Ishikawa (cell line): Measurements from ENCODE around the gene NR3C1.

Source experiments
- CEBPB ChIP-seq: IDR thresholded peaks from 2 replicates; pipeline ENCODE4 v1.6.1; 2012
- CREB1 ChIP-seq: IDR thresholded peaks from 2 replicates; pipeline ENCODE4 v1.6.1; 2012; ENCODE audit warnings: low read depth
- EGR1 ChIP-seq: IDR thresholded peaks from 2 replicates; pipeline ENCODE4 v1.6.1; 2012
- EP300 ChIP-seq: IDR thresholded peaks from 2 replicates; pipeline ENCODE4 v1.6.1; 2012; ENCODE audit warnings: borderline replicate concordance
- FOXM1 ChIP-seq: IDR thresholded peaks from 2 replicates; pipeline ENCODE4 v1.6.1; 2012; ENCODE audit warnings: low read depth, borderline replicate concordance
- MAX ChIP-seq: IDR thresholded peaks from 2 replicates; pipeline ENCODE4 v1.6.1; 2012
- NFIC ChIP-seq: IDR thresholded peaks from 2 replicates; pipeline ENCODE4 v1.6.1; 2012
- RAD21 ChIP-seq: IDR thresholded peaks from 2 replicates; pipeline ENCODE4 v1.6.1; 2012; ENCODE audit warnings: low read depth
- TAF1 ChIP-seq: IDR thresholded peaks from 2 replicates; pipeline ENCODE4 v1.6.1; 2012; ENCODE audit warnings: low read depth, mild to moderate bottlenecking
- TCF12 ChIP-seq: IDR thresholded peaks from 2 replicates; pipeline ENCODE4 v1.6.1; 2012; ENCODE audit warnings: low read depth
- TEAD4 ChIP-seq: IDR thresholded peaks from 2 replicates; pipeline ENCODE4 v1.6.1; 2012
- USF1 ChIP-seq: IDR thresholded peaks from 2 replicates; pipeline ENCODE4 v1.6.1; 2012
- YY1 ChIP-seq: IDR thresholded peaks from 2 replicates; pipeline ENCODE4 v1.6.1; 2012; ENCODE audit warnings: low read depth
- ZBTB7A ChIP-seq: IDR thresholded peaks from 2 replicates; pipeline ENCODE4 v1.6.1; 2012; ENCODE audit warnings: low read depth
- TF ChIP-seq, protein P1 (sequence below): IDR thresholded peaks from 2 replicates; pipeline ENCODE4 v1.6.1; 2012; ENCODE audit warnings: low read depth, mild to moderate bottlenecking

NR3C1 gene

GRCh38 chr5:143390941-143391340 is 12.5 kb downstream of the NR3C1 start:
- no peak for TF ChIP-seq CEBPB
- no peak for TF ChIP-seq USF1
- TF ChIP-seq TAF1: no peak
- TF ChIP-seq TEAD4: no peak
- TF ChIP-seq YY1: no peak
- no peak for TF ChIP-seq ZBTB7A
- TF ChIP-seq FOXM1: no peak
- no peak for TF ChIP-seq CREB1
- TF ChIP-seq, protein P1, sequence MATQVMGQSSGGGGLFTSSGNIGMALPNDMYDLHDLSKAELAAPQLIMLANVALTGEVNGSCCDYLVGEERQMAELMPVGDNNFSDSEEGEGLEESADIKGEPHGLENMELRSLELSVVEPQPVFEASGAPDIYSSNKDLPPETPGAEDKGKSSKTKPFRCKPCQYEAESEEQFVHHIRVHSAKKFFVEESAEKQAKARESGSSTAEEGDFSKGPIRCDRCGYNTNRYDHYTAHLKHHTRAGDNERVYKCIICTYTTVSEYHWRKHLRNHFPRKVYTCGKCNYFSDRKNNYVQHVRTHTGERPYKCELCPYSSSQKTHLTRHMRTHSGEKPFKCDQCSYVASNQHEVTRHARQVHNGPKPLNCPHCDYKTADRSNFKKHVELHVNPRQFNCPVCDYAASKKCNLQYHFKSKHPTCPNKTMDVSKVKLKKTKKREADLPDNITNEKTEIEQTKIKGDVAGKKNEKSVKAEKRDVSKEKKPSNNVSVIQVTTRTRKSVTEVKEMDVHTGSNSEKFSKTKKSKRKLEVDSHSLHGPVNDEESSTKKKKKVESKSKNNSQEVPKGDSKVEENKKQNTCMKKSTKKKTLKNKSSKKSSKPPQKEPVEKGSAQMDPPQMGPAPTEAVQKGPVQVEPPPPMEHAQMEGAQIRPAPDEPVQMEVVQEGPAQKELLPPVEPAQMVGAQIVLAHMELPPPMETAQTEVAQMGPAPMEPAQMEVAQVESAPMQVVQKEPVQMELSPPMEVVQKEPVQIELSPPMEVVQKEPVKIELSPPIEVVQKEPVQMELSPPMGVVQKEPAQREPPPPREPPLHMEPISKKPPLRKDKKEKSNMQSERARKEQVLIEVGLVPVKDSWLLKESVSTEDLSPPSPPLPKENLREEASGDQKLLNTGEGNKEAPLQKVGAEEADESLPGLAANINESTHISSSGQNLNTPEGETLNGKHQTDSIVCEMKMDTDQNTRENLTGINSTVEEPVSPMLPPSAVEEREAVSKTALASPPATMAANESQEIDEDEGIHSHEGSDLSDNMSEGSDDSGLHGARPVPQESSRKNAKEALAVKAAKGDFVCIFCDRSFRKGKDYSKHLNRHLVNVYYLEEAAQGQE: no peak
- no peak for TF ChIP-seq EGR1
- no peak for TF ChIP-seq MAX
- no peak for TF ChIP-seq NFIC
- no peak for TF ChIP-seq EP300
- TF ChIP-seq RAD21: no peak
- no peak for TF ChIP-seq TCF12

- no peak for TF ChIP-seq RAD21
- TF ChIP-seq EGR1: no peak
- TF ChIP-seq CREB1: no peak
- no peak for TF ChIP-seq CEBPB
- TF ChIP-seq EP300: no peak
- no peak for TF ChIP-seq TEAD4
- TF ChIP-seq ZBTB7A: no peak
- TF ChIP-seq TAF1: no peak
- TF ChIP-seq USF1: no peak
- TF ChIP-seq FOXM1: no peak
- TF ChIP-seq MAX: no peak
Observed at GRCh38 chr5:143390258-143390657, 13.2 kb downstream of the NR3C1 start.

DNA sequence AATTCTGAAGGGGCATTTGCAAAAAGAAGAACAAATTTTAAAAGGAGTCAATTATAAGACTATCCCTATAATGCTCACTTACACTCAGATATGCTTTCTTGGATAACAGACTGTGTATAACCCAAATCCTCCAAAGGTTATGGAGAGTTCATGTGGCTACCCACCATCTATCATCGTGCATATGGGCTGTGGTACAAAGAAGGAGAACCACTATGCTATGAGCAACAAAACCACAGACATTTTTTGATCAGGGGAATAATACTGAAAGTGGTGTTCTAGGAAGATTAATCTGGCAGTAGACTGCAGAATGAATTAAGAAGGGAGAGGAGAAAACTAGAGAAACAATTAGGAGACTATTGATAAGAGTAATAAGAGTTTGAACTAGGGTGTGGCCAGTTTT is 16.8 kb downstream of the NR3C1 start:
- TF ChIP-seq ZBTB7A (no peak), YY1 (no peak), TAF1 (no peak), CEBPB (no peak), CREB1 (no peak), EGR1 (no peak), MAX (no peak)

DNA sequence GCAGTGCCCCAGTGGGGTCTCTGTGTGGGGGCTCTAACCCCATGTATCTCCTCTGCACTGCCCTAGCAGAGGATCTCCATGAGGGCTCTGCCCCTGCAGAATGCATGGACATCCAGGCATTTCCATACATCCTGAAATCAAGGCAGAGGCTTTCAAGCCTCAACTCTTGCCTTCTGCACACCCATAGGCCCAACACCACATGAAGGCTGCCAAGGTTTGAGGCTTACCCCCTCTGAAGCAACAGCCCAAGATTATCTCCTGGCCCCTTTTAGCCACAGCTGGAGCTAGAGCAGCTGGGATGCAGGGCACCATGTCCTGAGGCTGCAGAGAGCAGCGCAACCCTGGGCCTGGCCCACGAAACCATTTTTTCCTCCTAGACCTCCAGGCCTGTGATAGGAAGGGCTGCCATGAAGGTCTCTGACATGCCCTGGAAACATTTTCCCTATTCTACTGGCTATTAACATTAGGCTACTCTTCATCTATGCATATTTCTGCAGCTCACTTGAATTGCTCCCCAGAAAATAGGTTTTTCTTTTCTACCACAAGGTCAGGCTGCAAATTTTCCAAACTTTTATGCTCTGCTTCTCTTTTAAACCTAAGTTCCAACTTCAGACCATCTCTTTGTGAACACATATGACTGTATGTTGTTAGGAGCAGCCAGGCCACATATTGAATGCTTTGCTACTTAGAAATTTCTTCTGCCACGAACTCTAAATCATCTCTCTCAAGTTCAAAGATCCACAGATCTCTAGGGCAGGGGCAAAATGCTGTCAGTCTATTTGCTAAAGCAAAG is 18.4 kb downstream of the NR3C1 start:
- TF ChIP-seq CREB1 (no peak), CEBPB (no peak), TCF12 (no peak), TAF1 (no peak), TEAD4 (no peak), YY1 (no peak), EP300 (no peak), NFIC (no peak), FOXM1 (no peak)
- TF ChIP-seq, protein P1: no peak

DNA sequence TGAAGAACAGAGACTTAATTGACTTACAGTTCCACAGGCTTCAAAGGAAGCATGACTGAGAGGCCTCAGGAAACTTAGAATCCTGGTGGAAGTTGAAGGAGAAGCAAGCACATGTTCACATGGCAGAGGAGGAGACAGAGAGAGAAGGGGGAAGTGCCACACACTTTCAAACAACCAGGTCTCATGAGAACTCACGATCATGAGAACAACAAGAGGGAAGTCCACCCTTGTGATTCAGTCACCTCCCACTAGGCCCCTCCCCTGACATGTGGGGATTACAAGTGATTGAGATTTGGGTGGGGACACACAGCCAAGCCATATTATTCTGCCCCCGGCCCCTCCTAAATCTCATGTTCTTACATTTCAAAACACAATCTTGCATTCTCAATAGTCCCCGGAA is 19.5 kb downstream of the NR3C1 start:
- TF ChIP-seq ZBTB7A (no peak), USF1 (no peak), CEBPB (no peak), YY1 (no peak), FOXM1 (no peak), TAF1 (no peak), TCF12 (no peak)
